ENCODE measurements around the gene CHRNA7.
A peak's percentile ranks its signal among the peaks of the same experiment; 100 is the strongest.

The CHRNA7 gene

DNA sequence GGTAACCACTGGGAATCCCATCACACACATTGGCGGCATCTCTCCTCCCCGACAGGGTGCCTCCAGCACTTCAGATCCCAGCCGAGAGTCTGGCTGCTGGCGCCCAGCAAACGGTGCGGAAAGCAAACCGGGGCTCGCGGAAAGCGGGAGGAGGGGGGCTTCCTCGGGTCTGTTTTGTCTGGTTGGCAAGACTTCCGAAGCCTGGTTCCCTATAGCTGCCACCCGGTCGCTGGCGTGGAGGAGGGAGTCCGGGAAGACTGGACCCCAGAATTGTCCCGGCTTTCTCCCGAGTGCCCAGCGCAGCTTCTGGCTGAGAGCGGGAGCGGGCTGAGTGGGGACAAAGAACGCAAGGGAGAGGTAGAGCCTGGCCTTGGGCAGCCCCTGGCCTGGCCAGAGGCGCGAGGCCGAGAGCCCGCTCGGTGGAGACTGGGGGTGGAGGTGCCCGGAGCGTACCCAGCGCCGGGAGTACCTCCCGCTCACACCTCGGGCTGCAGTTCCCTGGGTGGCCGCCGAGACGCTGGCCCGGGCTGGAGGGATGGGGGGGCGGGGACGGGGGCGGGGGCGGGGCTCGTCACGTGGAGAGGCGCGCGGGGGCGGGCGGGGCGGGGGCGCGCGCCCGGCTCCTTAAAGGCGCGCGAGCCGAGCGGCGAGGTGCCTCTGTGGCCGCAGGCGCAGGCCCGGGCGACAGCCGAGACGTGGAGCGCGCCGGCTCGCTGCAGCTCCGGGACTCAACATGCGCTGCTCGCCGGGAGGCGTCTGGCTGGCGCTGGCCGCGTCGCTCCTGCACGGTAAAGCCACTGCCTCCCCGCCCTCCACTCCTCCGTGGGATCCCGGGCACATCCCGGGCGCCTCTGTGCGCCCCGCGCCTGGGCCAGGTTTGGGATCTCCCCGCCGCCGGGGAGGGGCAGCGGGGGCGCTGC, at the start of gene CHRNA7:
CHRNA7 (plus strand) TSS at position 654 of the 920 bp plus-strand sequence; CDS start at position 734, 80 bp downstream.
- no peak for TF ChIP-seq ZNF274 (IDR thresholded peaks at IDR 0.05; ENCODE audit: low read depth, low read length)
- peak within 1 kb of the TSS; percentile 35; the same call in 1 of the 2 replicates for H3K4me3 ChIP-seq (ENCODE audit: low read length)

DNA sequence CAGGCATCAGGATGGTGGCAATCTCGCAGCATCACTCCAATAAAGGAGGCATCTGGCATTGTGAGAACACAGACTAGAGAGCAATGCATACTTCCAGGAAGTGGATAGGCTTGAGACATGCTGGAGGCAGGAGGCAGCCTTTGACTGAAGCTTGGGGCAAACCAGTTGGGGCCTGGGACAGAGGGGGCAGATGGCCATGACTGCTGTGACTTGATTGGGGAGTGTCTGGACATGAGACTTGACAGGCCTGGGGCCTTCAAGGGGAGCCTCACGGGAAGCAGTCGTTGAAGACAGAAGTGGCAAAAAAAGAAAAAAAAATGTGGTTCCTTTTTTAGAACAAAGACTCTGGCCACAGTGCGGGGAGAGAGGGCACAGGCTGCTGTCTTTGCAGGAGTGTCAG, 44.7 kb upstream of the CHRNA7 start:
- no peak overlapping the region for H3K4me3 ChIP-seq (ENCODE audit: low read length)
- TF ChIP-seq ZNF274 (IDR thresholded peaks at IDR 0.05; ENCODE audit: low read depth, low read length): no peak

DNA sequence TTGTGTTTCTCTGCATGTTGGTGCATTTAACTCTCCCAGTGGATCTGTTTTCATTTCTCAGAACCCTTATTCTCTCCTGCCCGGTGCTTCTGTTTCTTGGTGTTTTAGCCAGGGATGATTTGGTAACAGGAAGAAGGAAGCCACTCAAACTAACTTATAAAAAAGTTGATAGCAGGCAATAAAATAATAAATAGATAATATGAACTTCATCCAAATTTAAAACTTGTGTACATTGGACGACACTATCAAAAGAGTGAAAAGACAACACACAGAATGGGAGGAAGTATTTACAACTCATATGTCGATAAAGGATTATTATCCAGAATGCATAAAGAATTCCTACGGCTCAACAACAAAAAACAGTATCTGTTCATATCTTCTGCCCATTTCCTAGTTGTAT, 37.3 kb upstream of the CHRNA7 start:
- no peak overlapping the region for H3K4me3 ChIP-seq (ENCODE audit: low read length)
- TF ChIP-seq ZNF274 (IDR thresholded peaks at IDR 0.05; ENCODE audit: low read depth, low read length): no peak

DNA sequence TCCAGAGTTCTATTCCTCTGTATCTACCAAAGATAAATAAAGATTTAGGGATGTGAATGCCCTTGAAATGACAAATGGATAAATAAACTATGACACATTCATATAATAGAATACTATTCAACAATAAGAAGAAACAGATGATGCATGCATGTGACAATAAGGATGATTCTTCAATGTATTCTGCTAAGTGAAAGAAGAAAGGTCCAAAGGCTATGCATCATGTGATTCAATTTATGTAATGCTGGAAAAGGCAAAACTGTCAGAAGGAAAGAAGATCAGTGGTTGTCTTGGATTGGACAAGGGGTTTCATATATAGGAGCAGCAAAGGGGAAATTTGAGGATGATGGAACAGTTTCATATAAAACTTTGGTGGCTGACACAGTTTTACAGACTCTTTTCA, 32.6 kb upstream of the CHRNA7 start:
- TF ChIP-seq ZNF274 (IDR thresholded peaks at IDR 0.05; ENCODE audit: low read depth, low read length): no peak
- H3K4me3 ChIP-seq (ENCODE audit: low read length): no peak overlapping the region

DNA sequence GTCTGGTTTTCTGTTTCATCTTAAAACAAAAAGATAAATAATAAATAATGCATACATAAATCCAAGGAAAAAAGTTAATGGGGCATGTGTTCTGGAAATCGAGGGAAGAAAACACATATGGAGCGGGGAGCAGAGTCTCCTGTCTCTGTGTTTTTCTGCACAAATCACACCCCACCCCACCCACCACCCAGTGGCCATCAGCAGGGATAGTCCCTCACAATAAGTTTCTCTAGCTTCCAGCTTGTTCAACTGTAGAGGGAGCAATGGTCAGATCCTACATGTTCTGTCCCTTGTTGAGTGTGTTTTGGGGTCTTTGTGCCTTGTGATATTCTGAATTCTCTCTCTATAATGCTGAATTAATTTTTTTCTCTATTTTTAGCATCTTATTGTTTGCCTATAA, 26.8 kb upstream of the CHRNA7 start:
- no peak overlapping the region for H3K4me3 ChIP-seq (ENCODE audit: low read length)
- TF ChIP-seq ZNF274 (IDR thresholded peaks at IDR 0.05; ENCODE audit: low read depth, low read length): no peak

DNA sequence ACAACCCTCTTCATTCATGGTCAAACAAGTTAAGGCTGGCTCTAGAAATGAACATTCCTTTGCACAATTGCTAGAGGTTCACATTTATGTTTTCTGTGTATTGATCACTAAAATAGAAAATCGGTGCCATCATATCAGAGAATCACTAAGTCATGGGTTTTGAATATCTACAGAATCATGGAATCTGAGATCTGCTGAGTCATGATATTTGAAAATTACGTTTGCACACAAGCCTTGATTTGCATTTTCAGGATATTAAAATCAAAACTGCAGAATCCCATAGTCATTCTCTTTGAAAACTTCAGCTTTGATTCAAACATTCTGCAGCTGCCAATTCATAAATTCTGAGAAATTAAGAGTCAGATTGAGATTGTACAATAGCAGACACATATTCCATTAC, 26.1 kb upstream of the CHRNA7 start:
- TF ChIP-seq ZNF274 (IDR thresholded peaks at IDR 0.05; ENCODE audit: low read depth, low read length): no peak
- no peak overlapping the region for H3K4me3 ChIP-seq (ENCODE audit: low read length)

DNA sequence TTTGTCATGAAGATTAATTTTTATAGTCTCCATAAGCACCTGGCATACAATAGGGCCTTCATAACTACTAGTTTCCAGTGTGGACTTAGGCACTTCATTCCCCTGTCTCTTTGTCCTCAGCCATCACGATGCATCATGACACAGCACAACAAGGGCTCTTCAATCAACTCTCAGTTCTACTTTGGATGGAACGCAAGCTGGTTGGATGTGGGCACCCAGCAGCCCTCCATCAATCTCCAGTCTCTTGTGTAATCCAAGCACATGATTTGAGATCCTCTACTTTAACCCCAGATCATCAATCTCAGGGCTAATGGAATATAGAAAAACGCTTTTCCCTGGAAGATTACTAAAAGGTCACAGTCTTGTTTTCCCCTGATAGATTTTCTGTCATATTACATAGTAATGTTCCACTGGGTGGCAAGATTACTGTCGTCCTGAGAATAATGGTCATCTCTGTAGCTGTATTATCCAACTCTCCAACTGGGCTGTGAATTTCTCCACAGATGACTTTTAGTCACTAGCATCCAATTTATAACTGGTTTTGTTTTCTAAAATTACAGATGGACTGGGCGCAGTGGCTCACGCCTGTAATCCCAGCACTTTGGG, 22.9 kb upstream of the CHRNA7 start:
- no peak for TF ChIP-seq ZNF274 (IDR thresholded peaks at IDR 0.05; ENCODE audit: low read depth, low read length)
- H3K4me3 ChIP-seq (ENCODE audit: low read length): no peak overlapping the region

- H3K4me3 ChIP-seq (ENCODE audit: low read length): no peak overlapping the region
- TF ChIP-seq ZNF274 (IDR thresholded peaks at IDR 0.05; ENCODE audit: low read depth, low read length): no peak
These were observed 15.4 kb upstream of the CHRNA7 start for GRCh38 chr15:32014953-32015352.

DNA sequence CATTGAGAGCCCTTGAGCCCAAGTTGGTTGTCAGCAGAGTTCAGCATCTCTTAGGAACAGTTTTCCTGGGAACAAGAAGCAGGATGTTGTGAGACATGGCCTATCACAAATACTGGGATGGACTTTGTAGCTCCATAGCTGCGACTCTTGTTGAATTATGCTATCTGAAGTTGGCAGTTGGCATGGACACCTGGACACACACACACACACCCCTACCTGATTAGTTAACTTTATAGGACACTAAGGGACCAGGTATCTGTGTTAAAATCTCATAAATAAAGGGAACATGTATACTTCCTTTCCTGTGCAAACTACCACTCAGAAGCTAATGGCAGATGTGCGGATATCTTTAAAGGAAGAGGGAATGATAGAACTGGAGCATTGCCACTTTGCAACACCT, 10.2 kb upstream of the CHRNA7 start:
- TF ChIP-seq ZNF274 (IDR thresholded peaks at IDR 0.05; ENCODE audit: low read depth, low read length): no peak

DNA sequence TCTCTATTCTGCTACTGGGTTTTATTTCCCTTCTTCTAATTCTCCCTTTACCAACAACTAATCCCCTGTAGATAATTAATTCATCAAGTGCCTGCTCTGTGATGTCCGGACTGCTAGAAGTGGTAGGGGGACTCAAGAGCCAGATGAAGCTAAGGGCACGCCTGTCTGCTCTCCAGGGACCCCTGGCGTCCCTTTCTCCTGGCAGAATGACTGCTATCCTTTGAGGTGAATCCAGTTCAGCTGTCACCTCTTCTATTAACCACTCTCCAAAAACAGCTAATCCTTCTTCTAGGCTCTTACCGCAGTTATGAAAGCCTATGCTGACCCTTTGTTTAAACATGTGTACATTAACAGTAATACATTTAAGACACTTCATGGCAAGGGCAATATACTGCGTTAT, 1.4 kb upstream of the CHRNA7 start:
- no peak overlapping the region for H3K4me3 ChIP-seq (ENCODE audit: low read length)
- TF ChIP-seq ZNF274 (IDR thresholded peaks at IDR 0.05; ENCODE audit: low read depth, low read length): no peak

More for the DNA sequence above, 10.2 kb upstream of the CHRNA7 start:
- H3K4me3 ChIP-seq (ENCODE audit: low read length): no peak overlapping the region

DNA sequence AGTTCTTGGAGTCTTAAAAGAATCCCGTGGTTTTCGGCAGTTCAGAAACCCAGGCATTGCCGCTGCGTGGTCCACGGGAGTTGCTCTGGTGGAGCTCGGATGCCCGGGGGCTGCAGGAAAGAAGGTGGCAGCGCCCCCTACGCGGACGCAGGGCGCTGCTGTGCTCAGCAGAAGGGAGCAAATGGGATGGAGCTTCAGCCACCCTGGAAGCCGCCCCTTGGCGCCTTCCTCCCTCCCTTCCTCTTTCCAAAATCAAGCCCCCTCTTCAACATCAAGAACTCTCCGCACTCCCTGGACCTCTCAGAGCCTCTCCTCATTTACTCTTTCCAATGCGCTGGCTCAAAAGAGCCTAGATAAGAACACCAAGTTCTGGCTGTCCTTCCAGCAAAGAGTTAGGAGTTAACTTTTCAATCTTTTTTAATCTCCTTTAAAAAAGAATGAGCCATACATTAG, 880 bp upstream of the CHRNA7 start:
- no peak overlapping the region for H3K4me3 ChIP-seq (ENCODE audit: low read length)
- TF ChIP-seq ZNF274 (IDR thresholded peaks at IDR 0.05; ENCODE audit: low read depth, low read length): no peak

GRCh38 chr15:32030795-32031194, 480 bp downstream of the CHRNA7 start:
- no peak overlapping the region for H3K4me3 ChIP-seq (ENCODE audit: low read length)
- no peak for TF ChIP-seq ZNF274 (IDR thresholded peaks at IDR 0.05; ENCODE audit: low read depth, low read length)

GRCh38 chr15:32033186-32033890, 3.0 kb downstream of the CHRNA7 start:
- TF ChIP-seq ZNF274 (IDR thresholded peaks at IDR 0.05; ENCODE audit: low read depth, low read length): no peak
- H3K4me3 ChIP-seq (ENCODE audit: low read length): no peak overlapping the region

- H3K4me3 ChIP-seq (ENCODE audit: low read length): no peak overlapping the region
- no peak for TF ChIP-seq ZNF274 (IDR thresholded peaks at IDR 0.05; ENCODE audit: low read depth, low read length)
These were observed 3.8 kb downstream of the CHRNA7 start for GRCh38 chr15:32034106-32034505.
